ENCODE results near the gene ANKLE2. TPM values are rescaled to one million over a fixed set of nuclear protein-coding genes. Genes with fewer than 3 reads are reported as not detected.

Gene ANKLE2
- polyA plus RNA-seq, 1 donor from 2014 or later, result 72.3 TPM

DNA sequence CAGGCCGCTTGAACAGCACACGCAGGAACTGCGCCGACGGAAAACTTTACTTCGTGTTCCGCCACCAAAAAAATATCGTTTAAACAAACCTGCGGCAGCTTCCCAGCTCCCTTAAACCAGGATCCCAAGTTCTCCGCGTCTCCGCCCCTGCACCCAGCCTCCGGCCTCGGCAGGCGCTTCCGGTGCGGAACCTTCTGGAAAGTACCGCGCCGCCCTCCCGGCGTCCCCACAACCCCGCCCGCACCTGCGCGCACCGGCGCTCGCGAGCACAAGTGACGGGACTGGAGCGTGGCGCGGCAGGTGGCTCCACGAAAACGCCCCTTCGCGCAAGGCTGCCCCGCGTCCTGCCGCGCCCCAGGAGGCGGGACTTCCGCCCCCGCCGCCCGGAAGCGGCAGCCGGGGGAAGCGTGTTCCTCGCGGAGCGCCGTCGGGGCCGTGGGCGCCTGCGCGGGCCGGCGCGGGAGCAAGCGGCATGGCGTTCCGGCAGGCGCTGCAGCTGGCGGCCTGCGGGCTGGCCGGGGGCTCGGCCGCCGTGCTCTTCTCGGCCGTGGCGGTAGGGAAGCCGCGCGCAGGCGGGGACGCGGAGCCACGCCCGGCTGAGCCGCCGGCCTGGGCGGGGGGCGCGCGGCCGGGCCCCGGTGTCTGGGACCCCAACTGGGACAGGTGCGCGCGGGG, 51.1 kb downstream of the ANKLE2 start, which contains the start of gene PGAM5:
TSS of gene PGAM5 (plus strand) at position 438 of the 675 bp plus-strand sequence. CDS start at position 473, 35 bp downstream.
- H3F3A ChIP-seq (ENCODE audit: insufficient read depth, low read length, poor library complexity, severe bottlenecking), result no peaks in the 10 kb centered on the region
- H3K4me3 ChIP-seq (ENCODE audit: low read length), result peak within 1 kb of the TSS; percentile 95
- peak within 1 kb of the TSS; percentile 69 for H3K9ac ChIP-seq (ENCODE audit: low read length)
- H3K9me3 ChIP-seq (ENCODE audit: low read length), result no peaks in the 10 kb centered on the region
- H2AFZ ChIP-seq (ENCODE audit: low read depth, low read length), result peak within 1 kb of the TSS; percentile 45
- H3K9me2 ChIP-seq (ENCODE audit: insufficient read depth, low read length), result no peaks in the 10 kb centered on the region
- H3K27me3 ChIP-seq (ENCODE audit: insufficient read depth, low read depth, low read length), result no peaks in the 10 kb centered on the region
- H3K4me2 ChIP-seq (ENCODE audit: low read length), result peak within 1 kb of the TSS; percentile 76
- no peaks in the 10 kb centered on the region for H3K36me3 ChIP-seq (ENCODE audit: insufficient read depth, low read length)
- TF ChIP-seq EP300 (conservative IDR thresholded peaks at IDR 0.05; ENCODE audit: poor library complexity, severe bottlenecking) (peak; percentile 79), MXI1 (conservative IDR thresholded peaks at IDR 0.05; ENCODE audit: poor library complexity, severe bottlenecking) (peak; percentile 98), SMC3 (conservative IDR thresholded peaks at IDR 0.05; ENCODE audit: poor library complexity) (peak; percentile 12)
- TF ChIP-seq, protein P1, sequence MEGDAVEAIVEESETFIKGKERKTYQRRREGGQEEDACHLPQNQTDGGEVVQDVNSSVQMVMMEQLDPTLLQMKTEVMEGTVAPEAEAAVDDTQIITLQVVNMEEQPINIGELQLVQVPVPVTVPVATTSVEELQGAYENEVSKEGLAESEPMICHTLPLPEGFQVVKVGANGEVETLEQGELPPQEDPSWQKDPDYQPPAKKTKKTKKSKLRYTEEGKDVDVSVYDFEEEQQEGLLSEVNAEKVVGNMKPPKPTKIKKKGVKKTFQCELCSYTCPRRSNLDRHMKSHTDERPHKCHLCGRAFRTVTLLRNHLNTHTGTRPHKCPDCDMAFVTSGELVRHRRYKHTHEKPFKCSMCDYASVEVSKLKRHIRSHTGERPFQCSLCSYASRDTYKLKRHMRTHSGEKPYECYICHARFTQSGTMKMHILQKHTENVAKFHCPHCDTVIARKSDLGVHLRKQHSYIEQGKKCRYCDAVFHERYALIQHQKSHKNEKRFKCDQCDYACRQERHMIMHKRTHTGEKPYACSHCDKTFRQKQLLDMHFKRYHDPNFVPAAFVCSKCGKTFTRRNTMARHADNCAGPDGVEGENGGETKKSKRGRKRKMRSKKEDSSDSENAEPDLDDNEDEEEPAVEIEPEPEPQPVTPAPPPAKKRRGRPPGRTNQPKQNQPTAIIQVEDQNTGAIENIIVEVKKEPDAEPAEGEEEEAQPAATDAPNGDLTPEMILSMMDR (IDR thresholded peaks at IDR 0.05; ENCODE audit: poor library complexity, severe bottlenecking), result no peak
- H4K20me1 ChIP-seq (ENCODE audit: insufficient read depth), result no peaks in the 10 kb centered on the region
- peak within 1 kb of the TSS; percentile 24 for H3K27ac ChIP-seq (ENCODE audit: low read length)
- H3K79me2 ChIP-seq (replicated peaks; ENCODE audit: insufficient read depth, low read length), result peaks cover 19% of the 10 kb centered on the region

DNA sequence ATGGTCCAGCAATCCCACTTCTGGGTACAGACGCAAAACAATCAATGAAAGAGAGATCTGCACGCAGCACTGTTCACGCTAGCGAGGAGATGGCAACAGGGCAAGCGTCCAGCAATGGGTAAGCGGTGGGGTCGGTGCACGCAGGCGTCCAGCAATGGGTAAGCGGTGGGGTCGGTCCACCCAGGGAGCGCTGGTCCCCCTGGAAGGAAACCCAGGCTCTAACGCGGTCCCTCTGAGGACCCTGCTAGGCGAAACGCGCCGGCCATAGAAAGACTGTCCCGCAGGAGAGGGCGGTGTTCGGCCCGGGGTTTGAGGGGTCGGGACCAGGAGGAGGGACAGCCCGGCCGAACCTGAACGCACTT, 51.6 kb downstream of the ANKLE2 start:
- peaks cover 19% of the 10 kb centered on the region for H3K79me2 ChIP-seq (replicated peaks; ENCODE audit: insufficient read depth, low read length)
- H3K9me3 ChIP-seq (ENCODE audit: low read length), result no peaks in the 10 kb centered on the region
- H2AFZ ChIP-seq (ENCODE audit: low read depth, low read length), result peak overlapping the region; percentile 45
- H3K9ac ChIP-seq (ENCODE audit: low read length), result peak overlapping the region; percentile 63
- H3F3A ChIP-seq (ENCODE audit: insufficient read depth, low read length, poor library complexity, severe bottlenecking), result no peaks in the 10 kb centered on the region
- H3K9me2 ChIP-seq (ENCODE audit: insufficient read depth, low read length), result no peaks in the 10 kb centered on the region
- H3K27me3 ChIP-seq (ENCODE audit: insufficient read depth, low read depth, low read length), result no peaks in the 10 kb centered on the region
- no peak for TF ChIP-seq TAF1 (IDR thresholded peaks at IDR 0.05; ENCODE audit: low read depth)
- TF ChIP-seq EP300 (conservative IDR thresholded peaks at IDR 0.05; ENCODE audit: poor library complexity, severe bottlenecking), result no peak
- peak overlapping the region; percentile 22 for H3K27ac ChIP-seq (ENCODE audit: low read length)
- peak overlapping the region; percentile 74 for H3K4me3 ChIP-seq (ENCODE audit: low read length)
- H3K36me3 ChIP-seq (ENCODE audit: insufficient read depth, low read length), result no peaks in the 10 kb centered on the region
- H4K20me1 ChIP-seq (ENCODE audit: insufficient read depth), result no peaks in the 10 kb centered on the region
- peak overlapping the region; percentile 76 for H3K4me2 ChIP-seq (ENCODE audit: low read length)

DNA sequence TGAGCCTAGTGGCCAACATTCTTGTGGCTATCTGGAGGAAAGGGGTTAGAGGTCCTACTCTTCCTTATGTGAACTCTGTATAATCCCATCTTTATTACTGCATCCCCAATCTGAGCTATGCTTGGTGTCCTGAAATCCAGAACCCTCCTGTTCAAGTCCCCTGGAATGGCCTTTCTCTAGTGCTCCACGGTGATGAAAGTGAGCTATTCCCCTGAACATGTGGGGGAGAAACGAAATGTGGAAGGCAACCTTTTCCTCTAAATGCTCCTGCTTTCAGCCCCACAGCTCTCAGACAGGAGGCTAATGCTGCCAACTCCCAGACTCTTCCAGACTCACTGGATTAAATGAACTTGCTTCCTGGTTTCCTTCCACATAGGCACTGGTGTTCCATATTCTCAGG, 53.5 kb downstream of the ANKLE2 start:
- H3K9me2 ChIP-seq (ENCODE audit: insufficient read depth, low read length), result no peaks in the 10 kb centered on the region
- H3K36me3 ChIP-seq (ENCODE audit: insufficient read depth, low read length), result no peaks in the 10 kb centered on the region
- no peak overlapping the region for H3K4me3 ChIP-seq (ENCODE audit: low read length)
- no peak overlapping the region for H3K27ac ChIP-seq (ENCODE audit: low read length)
- H3K27me3 ChIP-seq (ENCODE audit: insufficient read depth, low read depth, low read length), result no peaks in the 10 kb centered on the region
- H3K9ac ChIP-seq (ENCODE audit: low read length), result no peak overlapping the region
- no peaks in the 10 kb centered on the region for H3F3A ChIP-seq (ENCODE audit: insufficient read depth, low read length, poor library complexity, severe bottlenecking)
- H3K4me2 ChIP-seq (ENCODE audit: low read length), result no peak overlapping the region
- H2AFZ ChIP-seq (ENCODE audit: low read depth, low read length), result no peak overlapping the region
- TF ChIP-seq SMC3 (conservative IDR thresholded peaks at IDR 0.05; ENCODE audit: poor library complexity), result no peak
- TF ChIP-seq EZH2 (IDR thresholded peaks at IDR 0.05; ENCODE audit: borderline replicate concordance, insufficient read depth, low read length, poor library complexity, severe bottlenecking), result no peak
- TF ChIP-seq MXI1 (conservative IDR thresholded peaks at IDR 0.05; ENCODE audit: poor library complexity, severe bottlenecking), result no peak
- TF ChIP-seq, protein P1 (IDR thresholded peaks at IDR 0.05; ENCODE audit: poor library complexity, severe bottlenecking), result no peak
- no peak for TF ChIP-seq RAD21 (conservative IDR thresholded peaks at IDR 0.05)
- TF ChIP-seq EP300 (conservative IDR thresholded peaks at IDR 0.05; ENCODE audit: poor library complexity, severe bottlenecking), result no peak
- no peak for TF ChIP-seq TAF1 (IDR thresholded peaks at IDR 0.05; ENCODE audit: low read depth)
- TF ChIP-seq, protein P2, sequence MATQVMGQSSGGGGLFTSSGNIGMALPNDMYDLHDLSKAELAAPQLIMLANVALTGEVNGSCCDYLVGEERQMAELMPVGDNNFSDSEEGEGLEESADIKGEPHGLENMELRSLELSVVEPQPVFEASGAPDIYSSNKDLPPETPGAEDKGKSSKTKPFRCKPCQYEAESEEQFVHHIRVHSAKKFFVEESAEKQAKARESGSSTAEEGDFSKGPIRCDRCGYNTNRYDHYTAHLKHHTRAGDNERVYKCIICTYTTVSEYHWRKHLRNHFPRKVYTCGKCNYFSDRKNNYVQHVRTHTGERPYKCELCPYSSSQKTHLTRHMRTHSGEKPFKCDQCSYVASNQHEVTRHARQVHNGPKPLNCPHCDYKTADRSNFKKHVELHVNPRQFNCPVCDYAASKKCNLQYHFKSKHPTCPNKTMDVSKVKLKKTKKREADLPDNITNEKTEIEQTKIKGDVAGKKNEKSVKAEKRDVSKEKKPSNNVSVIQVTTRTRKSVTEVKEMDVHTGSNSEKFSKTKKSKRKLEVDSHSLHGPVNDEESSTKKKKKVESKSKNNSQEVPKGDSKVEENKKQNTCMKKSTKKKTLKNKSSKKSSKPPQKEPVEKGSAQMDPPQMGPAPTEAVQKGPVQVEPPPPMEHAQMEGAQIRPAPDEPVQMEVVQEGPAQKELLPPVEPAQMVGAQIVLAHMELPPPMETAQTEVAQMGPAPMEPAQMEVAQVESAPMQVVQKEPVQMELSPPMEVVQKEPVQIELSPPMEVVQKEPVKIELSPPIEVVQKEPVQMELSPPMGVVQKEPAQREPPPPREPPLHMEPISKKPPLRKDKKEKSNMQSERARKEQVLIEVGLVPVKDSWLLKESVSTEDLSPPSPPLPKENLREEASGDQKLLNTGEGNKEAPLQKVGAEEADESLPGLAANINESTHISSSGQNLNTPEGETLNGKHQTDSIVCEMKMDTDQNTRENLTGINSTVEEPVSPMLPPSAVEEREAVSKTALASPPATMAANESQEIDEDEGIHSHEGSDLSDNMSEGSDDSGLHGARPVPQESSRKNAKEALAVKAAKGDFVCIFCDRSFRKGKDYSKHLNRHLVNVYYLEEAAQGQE (IDR thresholded peaks at IDR 0.05; ENCODE audit: borderline replicate concordance), result no peak
- no peak for TF ChIP-seq POLR2AphosphoS5 (IDR thresholded peaks at IDR 0.05)
- peaks cover 12% of the 10 kb centered on the region for H3K79me2 ChIP-seq (replicated peaks; ENCODE audit: insufficient read depth, low read length)
- no peaks in the 10 kb centered on the region for H3K9me3 ChIP-seq (ENCODE audit: low read length)
- H4K20me1 ChIP-seq (ENCODE audit: insufficient read depth), result no peaks in the 10 kb centered on the region

All from neural cell (in vitro differentiated cells).